ENCODE data around the gene CLCN5. TPM values are rescaled to one million over a fixed set of nuclear protein-coding genes. Genes with fewer than 3 reads are reported as not detected.

Gene CLCN5
- total and polyA plus RNA-seq, 2 of the 13 experiments (the other 11 are each of a cell fraction or from before 2014, with no cell fraction given), result 7.8 to 27.3 TPM

- TF ChIP-seq ZNF562 (CRISPR knock-in tag; IDR thresholded peaks at IDR 0.05; ENCODE audit: borderline replicate concordance) (no peak), TIGD3 (CRISPR knock-in tag; IDR thresholded peaks at IDR 0.05; ENCODE audit: borderline replicate concordance) (no peak)
These were observed 50.0 kb downstream of the CLCN5 start (continued) for GRCh38 chrX:49972328-49972860.

- CTCF ChIA-PET (ENCODE audit: low intra/inter-chr PET ratio, low total read pairs), result no interaction called here
- intact Hi-C loops (cut with micrococcal nuclease; ENCODE audit: unreplicated experiment), result no loop called here
- DNase-seq (ENCODE audit: low spot score), result no peak
These were observed 54.3 kb downstream of the CLCN5 start for GRCh38 chrX:49976682-49977197.

More at GRCh38 chrX:49976682-49977197, 54.3 kb downstream of the CLCN5 start:
- Histone ChIP-seq H3K9me3 (ENCODE audit: low read length) (no peaks in the 10 kb centered on the region), H4K20me1 (ENCODE audit: insufficient read depth, low read length) (no peaks in the 10 kb centered on the region), H2AFZ (ENCODE audit: low read length) (no peak overlapping the region), H3K27ac (ENCODE audit: extremely low read length, insufficient read depth, low read length) (no peak overlapping the region), H3K79me2 (ENCODE audit: insufficient read depth, low read length) (no peaks in the 10 kb centered on the region), H3K27me3 (ENCODE audit: control insufficient read depth in 1 of 2, insufficient read depth in 2 of 2, low read length in 2 of 2) (no peaks in the 10 kb centered on the region), H3K4me3 (replicated peaks in 1 of 3; ENCODE audit: insufficient read depth in 1 of 3, low read depth in 2 of 3, low read length in 3 of 3) (no peak overlapping the region), H3K36me3 (replicated peaks in 1 of 2; ENCODE audit: control insufficient read depth in 1 of 2, insufficient read depth in 2 of 2, low read length in 2 of 2) (no peaks in the 10 kb centered on the region), H3K4me2 (ENCODE audit: low read depth, low read length) (no peak overlapping the region), H3K9ac (ENCODE audit: insufficient read depth, low read depth, low read length) (no peak overlapping the region), H3K4me1 (ENCODE audit: insufficient read depth, low read length) (no peaks in the 10 kb centered on the region)
- no TSS peak for BruUV-seq (replicated peaks)
- 94% methylated on average over 4 of the region's 4 CpGs for WGBS (ENCODE audit: low lambda C conversion rate)
- POLR2A ChIA-PET, result no interaction called here
- ATAC-seq, result no peak
- no peak for FAIRE-seq
- in situ Hi-C loops (cut with HindIII; ENCODE audit: extremely low pct_ligation_motif_present, low pct_unique_long_range_greater_than_20kb), result no loop called here
- TF ChIP-seq NCOA1 (CRISPR knock-in tag; IDR thresholded peaks at IDR 0.05), result no peak
- no peak for TF ChIP-seq MIER2 (CRISPR knock-in tag; IDR thresholded peaks at IDR 0.05)
- no peak for TF ChIP-seq ZNF24 (IDR thresholded peaks at IDR 0.05)
- TF ChIP-seq POGK (CRISPR knock-in tag; conservative IDR thresholded peaks at IDR 0.05), result no peak
- no peak for TF ChIP-seq GATAD1 (CRISPR knock-in tag; IDR thresholded peaks at IDR 0.05)
- TF ChIP-seq ZNF160 (CRISPR knock-in tag; IDR thresholded peaks at IDR 0.05), result no peak
- TF ChIP-seq HNRNPL (IDR thresholded peaks at IDR 0.05; ENCODE audit: low read depth, low read length), result no peak
- no peak for TF ChIP-seq ZUFSP (CRISPR knock-in tag; IDR thresholded peaks at IDR 0.05; ENCODE audit: borderline replicate concordance)
- TF ChIP-seq TP53 (CRISPR knock-in tag; conservative IDR thresholded peaks at IDR 0.05), result no peak
- TF ChIP-seq ZNF136 (CRISPR knock-in tag; IDR thresholded peaks at IDR 0.05; ENCODE audit: low read depth), result no peak
